Hematopoietic multipotent progenitor cell treated with erythropoietin and hydrocortisone succinate and interleukin-3 and kit ligand, for 6 days (in vitro differentiated cells): ENCODE data around the gene ENTR1.

ENCODE experiments used
- DNase-seq: peaks from one replicate; pipeline ENCODE4 v3.0.0-alpha.2; 2015

The ENTR1 gene

DNA sequence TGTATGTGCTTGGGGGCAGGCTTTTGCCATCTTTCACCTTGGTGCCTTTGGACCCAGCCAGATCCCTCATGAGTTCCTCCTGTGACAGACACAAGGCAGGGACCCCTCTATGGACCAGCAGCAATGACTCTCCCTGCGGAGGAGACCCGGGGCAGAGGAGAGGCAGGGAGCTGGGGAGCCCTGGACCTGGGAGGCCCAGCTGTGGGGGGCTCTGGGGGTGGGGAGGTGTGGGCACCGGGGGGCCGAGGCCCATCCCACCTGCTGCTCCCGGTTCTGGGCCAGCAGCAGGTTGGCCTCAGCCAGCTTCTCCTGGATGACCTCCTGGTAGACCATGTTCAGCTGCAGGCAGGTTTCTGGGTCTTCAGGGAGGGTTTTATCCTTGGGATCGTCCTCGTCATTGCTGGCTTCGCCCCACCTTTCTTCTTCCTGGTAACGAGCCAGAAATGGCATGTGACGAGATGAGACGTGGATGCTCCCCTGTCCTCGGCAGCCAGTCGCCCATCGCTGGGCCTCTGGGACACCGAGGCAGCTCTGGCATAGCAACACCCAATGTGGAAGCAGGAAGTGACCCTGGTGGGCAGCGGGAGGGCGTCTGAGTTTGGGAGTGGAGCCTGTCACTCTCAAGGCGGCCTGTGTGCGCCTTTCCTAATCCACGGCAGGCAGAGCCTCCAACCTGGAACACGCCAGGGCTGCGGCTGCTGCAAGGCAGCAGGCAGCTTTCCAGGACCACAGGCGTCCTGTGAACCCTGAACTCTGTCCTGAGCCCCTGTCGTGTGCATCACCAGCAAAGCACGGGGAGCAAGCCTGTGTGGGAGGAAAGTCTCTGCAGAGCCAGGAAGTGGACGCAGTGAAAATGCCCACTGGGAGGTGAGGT, 14.8 kb downstream of the ENTR1 start:
- DNase-seq: no peak

DNA sequence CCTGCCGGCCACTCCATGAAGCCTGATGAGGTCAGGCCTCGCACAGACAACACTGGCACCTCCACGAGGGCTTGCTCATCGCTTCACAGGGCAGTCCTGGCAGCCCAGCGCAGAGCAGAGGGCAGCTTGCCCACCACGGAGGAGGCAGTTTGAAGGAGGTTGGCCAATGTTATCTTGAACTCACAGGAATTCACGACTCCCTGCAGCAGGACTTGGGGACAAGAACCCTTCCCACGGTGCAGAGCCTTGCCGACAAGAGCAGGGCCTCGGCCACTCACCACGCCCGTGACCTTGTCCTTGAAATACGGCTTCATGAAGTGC, 15.4 kb downstream of the ENTR1 start:
- no peak for DNase-seq

DNA sequence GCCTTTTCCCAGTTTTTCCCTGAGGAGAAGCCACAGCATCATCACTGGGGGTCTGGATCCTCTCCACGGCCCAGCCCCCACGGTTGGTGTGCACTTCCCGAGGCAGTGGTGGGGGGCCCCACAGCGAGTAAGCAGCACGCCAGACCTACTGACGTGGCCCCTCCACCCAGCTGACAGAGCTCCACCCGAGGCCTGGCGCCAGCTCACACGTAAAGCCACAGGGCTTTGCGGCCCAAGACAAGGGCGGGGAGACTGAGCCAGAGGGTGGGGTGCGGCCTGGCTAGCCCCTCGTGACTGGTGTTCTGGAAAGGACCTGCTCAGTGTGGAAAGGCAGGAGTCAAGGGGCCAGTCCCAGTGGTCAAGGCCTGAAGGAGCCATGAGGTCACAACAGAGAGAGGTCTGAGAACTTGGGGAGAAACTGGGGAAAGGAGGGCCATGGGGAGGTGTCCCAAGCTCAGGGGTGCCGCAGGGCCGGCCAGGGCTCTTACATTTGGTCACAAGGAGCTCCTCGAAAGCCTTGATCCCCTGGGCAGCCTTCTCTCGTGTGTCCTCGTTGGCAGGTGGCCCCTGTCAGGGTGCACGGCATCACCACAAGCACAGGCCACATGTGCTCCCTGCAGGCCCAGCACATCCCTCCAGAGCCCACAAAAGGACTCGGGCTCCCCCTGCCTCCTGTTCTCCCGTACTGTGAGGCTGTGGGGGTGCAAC, 15.9 kb downstream of the ENTR1 start:
- DNase-seq: peak; percentile 46

DNA sequence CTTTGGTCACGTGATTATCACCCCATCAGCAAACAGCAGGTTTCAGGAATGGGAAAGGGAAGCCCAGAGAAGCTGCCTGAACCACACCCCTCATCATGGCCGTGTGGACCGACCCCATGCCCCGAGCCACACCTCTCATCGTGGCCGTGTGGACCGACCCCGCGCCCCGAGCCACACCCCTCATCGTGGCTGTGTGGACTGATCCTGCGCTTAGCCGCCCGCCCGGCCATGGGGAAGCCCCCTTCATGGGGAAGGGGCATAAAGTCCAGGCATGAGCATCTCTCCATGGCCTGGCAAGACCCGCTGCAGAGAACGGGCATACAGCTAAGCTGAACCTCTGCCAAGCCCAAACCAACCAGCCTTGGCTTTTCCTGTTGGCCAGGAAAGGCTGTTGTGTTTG, 16.9 kb downstream of the ENTR1 start:
- DNase-seq: no peak

DNA sequence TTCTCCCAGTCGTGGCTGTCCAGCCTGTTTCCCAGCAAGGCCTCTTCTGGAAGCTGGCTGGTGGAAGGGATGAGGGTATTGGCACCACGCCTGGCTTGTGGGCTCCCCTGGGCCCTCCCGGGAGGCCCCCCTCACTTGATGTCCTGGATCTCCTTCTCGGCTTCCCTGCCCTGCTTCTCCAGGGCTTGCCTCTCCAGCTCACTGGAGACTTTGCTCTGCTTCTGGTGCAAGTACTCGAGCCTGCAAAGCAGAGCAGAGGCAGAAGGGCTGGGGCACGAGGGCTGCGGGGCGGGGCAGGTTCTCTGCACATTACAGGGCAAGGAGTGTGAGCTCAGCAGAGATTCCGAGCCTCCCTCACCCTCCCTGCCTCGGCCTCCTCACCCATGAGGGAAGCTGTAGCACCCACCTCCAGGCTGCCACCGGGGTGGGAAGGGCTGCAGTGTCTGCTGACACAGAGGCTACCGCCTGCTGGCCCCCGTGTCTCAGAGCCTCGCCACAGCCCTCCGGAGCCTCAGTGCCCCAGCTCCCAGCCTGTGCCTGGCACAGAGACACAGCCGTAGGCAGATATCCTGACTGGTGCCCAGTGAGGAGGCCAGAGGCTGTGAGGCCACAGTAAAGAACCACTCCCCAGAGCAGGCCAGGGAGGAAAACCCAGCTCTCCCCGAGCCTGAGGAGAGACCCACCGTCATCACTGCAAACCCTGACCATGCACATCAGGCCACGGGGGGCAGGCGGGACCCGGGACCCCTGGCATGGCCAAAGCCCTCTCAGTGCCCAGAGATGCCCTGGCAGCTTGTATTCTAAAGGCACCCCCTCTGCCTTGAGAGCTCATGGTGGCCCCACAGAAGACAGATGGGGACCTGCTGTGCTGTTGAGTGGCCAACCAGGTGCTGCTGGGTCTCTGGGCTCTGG, 17.6 kb downstream of the ENTR1 start:
- DNase-seq: no peak

DNA sequence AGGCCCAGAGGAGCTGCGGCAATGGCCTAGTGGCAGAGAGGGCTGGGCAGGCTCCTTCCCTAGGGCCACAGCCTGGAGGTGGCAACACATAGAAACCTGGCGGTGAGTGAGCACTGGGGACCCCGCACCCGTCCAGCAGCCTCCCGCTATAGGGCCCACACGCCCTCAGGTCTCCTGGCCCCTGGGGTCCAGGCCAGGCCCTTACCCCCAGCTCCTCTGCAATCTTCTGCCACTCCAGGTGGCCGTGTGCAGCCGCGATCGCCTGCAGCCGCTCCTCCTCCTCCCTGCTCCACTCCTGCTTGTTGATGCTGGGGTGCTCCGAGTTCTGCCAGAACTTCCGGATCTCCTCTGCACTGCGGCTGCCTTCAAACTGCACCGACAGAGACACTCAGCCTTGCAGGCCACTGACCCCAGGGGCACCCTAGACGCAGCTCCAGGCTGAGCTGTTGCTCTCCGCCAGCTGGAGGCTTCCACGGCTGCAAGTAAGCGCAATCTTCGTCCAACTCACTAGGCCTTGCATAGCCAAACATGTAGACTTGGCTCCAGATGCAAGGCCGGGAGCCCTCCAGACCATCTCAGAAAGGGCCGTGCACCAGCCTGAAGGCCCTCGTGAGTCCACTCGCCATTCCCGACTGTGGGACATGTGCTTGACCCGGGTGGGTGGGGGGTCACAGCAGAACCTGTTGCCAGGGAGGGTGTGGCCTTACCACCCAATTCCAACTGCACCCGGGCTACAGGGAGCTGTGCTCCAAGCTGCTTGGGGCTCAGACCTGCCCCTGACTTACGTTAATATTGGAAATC, 18.5 kb downstream of the ENTR1 start:
- no peak for DNase-seq

DNA sequence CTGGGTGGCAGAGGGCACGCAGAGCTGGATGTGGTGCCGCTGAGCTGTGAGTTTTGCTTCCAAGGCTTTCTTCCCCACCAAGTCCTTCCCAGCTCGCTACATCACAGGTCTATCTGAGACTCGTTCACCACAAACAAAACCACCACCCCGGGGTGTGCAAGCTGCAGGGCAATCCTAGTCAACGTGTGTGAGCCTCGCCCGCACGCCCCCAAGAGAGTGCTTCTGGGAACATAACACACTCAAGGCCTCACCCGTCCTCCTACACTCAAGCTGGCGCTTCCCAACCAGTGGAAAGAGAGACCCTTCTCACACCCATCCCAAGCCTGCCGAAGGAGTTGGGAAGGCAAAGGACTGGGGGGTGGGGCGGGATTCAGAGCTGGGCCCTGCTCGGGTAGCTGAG, 21.0 kb downstream of the ENTR1 start:
- peak; percentile 80 for DNase-seq

DNA sequence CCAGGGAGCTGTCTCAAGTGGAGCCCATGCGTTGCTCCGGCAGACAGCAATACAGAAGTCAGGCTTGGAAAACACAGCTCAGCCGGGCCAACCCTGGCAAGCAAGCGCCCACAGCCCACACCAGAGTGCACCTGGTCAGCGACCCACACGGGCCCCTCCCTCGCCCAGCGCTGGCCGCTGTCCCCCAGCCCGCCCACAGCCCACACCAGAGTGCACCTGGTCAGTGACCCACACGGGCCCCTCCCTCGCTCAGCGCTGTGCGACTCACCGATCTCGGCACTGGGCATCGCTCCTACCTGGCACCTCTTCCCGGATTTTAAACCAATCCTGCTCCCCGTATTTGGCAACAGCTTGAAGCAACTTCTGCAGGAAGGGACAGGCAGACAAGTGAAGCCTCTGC, 23.2 kb downstream of the ENTR1 start:
- no peak for DNase-seq

DNA sequence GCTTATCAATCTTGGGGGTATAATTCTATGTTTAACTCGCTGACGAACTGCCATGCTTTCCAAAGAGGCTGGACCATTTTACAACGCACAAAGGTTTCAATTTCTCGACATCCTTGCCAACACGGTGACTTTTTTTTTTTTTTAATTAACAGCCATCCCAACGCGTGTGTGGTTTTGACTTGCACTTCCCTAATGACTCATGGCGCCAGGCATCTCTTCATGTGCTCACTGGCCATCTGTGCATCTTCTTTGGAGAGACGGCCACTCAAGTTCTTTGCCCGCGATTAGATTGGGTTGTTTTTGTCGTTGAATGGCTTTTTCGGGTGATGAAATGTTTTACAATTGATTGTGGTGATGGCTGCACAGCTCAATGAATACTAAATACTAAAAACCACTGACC, 24.4 kb downstream of the ENTR1 start:
- no peak for DNase-seq

DNA sequence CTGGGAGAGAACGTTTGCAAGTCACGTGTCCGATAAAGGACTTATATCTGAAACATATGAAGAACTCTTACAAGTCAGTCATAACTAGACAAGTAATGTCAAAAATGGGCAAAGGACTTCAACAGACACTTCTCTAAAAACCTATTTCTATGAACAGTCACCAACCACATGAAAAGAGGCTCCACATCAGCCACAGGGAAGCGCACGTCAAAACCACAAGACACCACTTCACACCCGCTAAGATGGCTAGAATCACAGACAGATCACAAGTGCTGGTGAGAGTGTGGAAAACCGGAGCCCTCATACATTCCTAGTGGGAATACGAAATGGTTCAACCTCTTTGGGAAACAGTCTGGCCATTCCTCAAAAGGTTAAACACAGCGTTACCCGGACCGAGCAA, 25.4 kb downstream of the ENTR1 start:
- DNase-seq: no peak

DNA sequence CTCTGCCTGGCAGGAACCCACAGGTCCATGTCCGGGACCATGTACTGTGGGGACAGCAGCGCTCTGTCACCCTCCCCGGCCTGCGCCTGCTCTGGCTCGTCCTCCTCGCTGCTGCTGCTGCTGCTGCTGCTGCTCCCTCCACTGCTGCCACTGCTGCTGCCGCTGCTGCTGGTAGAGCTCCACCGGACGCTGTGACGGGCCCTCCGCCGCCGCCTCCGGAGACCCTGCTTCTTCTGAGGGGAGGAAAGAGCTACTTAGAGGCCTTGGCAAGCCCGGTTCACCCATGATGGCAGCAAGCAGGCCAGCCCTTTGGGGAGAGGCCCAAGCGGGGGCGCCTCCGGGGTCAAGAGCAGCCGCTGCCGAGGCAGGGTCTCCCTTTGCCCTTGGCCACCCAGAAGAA, 27.0 kb downstream of the ENTR1 start:
- no peak for DNase-seq

DNA sequence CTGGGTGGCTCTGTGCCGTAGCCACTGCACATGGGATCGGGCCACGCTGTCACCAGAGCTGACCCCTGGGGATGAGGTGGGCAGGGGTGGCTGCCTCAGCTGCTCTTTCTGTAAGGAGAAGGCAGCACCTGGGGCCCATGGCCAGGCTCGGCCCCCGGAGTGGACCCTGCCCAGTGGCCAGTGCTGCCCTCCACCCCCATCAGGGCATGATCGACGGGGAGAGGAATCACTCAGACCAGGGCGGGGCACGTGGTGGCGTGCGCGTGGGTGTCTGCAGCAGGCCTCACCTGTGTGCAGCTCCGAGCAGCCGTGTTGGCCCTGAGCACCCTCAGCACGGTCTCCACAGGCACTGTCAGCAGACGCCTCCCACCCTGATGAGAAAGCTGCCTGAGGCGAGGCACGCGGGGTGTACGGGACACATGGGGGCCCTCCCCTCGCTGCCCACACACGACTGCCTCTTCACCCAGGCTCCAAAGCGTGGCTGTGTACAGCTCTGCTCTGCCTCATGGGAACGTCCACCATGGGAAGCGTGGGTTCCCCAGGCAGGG, 28.4 kb downstream of the ENTR1 start:
- DNase-seq: no peak

DNA sequence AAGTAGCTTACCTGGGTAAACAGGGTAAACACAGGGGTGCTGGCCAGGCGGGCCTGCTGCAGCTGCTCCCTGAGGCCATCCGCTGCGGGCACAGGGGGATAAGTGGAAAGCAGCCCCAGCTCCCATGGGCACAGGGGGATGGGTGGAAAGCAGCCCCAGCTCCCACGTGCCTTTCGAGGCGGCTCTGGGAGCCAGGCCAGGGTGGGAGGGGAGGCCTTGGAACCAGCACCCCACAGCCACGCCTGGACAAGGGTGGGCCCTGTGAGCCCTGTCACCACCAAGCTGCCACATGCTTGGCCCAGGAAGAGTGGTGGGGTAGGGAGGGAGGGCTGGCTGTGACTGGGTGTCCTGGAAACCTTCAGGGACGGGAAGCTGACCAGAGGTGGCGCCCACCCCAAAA, 29.1 kb downstream of the ENTR1 start:
- no peak for DNase-seq

DNA sequence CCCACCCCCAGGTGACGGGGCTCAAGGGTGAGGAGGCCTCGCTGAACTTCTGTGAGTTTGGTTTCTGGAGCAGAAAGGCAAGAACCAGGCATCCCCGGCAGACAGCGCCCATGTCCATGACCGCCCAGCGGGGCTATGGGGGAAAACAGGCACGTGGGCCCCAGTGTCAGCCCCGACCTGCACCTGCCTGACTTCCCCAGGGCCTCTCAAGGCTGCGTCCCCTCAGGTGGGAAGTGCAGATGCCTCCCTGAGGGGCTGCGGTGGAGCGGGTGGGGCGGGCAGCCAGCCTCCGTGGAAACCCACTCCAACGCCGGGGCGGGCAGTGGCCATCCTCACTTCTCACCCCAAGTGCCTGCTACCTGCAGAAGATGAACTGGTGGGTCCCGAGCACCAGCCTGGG, 30.0 kb downstream of the ENTR1 start:
- no peak for DNase-seq

DNA sequence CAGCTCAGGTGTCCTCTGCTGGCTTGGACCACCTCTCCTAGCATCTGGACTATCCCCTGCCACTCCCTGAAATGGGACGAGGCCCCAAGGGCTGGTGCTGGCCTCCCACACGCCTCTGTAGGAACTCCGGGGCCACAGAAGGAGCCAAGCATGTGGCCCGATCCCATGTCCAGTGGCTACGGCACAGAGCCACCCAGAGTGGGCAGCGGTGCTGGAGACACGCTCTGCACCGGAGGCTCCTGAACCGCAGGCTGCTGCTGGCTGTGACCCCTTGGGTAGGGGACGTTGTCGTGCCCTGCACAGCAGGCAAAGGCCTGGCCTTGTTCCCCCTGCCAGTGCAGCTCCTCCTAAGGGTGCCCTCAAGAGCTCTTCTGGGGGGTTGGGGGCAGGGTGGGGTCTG, 30.5 kb downstream of the ENTR1 start:
- DNase-seq: no peak

DNA sequence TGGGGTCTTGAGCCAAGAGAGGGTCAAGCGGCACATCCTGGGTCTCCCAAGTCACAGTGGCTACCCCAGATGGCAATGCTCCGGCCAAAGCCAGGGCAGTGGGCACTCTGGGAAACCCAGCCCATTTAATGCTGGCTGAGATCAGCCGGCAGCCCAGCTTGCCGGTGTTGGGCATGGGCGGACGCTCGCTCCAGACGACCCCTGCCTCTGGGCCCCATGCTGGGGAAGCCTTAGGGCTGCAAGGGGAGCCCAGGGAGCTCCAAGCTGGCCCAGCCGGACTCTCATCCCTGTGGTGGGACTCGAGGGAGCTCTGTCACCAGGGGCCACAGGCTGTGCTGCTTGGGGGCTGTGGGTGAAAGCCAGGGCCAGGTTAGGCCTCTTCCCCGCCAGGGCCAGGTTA, 31.0 kb downstream of the ENTR1 start:
- no peak for DNase-seq

DNA sequence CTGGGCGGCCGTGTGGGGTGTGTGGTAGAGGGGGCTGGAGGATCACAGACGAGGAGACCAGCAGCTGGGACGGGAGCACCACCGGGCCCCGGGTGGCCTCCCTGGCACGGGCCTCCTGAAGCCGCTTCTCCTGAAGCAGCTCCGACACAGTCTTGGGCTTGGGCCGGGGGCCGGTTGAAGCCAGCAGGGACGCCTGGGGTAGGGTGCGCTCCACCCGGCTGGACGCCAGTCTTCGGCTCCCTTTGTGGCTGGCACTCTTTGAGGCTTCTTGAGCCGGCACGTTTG, 31.5 kb downstream of the ENTR1 start:
- no peak for DNase-seq

DNA sequence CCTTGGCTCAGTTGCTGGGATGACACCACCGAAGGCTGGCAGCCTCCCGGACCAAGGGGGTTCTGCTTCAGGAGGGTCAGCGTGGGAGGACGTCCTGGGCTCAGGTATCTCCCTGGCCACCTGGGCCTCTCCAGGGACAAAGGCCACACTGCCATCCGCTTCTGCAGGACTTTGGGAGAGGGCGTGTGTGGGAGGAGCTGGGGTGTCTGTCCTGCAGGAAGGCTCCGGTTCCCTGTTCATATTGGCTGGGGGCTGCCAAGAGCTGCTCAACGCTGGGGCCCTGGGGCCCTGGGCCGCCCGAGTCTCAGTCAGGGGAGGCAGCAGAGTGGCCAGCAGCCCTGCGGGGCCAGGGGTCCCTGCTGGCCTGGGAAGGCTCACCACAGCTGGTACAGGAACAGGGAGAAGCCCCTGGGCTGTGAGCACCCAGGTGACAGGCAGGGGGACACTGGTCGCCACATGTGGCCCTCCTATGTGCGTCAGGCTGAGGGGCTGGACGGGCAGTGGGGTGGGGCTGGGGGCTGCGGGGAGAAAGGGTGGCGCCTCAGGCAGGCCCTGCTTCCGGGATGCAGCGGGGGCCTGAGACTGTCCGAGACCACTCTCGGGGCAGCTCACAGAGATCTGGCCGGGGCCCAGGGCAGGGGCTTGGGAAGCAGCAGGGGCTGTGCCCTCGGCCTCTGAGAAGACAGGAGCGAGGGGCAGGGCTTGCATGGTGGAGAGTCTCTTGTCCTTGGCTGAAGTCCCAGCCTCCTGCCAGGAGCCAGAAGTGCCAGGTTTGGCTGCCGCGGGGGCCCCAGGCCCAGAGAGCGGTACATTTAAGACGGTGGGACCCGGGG, 32.0 kb downstream of the ENTR1 start:
- DNase-seq: no peak

DNA sequence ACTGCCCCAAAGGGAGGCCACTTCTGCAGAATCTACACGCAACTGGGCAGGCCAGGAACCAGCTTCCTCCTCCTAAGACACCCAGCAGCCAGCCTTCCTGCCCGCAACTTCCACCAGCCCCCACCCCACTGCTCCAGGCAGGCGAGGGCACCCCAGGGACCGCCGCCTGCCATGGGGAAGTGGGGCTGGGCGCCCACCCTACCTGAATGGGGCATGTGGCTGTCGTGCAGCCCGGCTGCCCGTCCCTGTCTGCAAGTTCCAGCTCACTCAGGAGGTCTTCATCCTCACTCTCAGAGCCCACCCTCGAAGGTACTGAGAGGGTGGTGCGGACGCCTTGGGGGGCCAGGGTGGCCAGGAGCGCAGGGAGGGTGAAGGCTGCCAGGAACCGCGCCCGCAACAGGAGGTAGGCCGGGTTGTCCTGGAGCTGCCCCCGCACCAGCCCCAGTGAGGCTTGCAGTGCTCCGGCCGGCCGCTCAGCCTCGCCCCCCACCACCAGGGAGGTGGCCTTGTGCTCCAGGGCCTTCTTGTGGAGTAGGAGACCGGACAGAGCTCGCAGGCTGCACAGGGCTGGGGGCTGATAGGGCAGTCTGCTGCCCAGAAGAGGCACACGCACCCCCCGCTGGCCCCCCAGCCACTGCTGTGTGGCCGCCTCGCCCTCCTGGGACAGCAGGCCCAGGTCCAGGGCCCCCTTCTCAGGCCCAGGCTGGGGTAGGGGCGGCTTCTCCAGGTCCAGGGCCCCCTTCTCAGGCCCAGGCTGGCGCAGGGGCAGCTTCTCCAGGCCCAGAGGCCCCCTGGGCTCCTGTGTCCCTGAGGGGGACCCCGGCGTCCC, 32.9 kb downstream of the ENTR1 start:
- no peak for DNase-seq

DNA sequence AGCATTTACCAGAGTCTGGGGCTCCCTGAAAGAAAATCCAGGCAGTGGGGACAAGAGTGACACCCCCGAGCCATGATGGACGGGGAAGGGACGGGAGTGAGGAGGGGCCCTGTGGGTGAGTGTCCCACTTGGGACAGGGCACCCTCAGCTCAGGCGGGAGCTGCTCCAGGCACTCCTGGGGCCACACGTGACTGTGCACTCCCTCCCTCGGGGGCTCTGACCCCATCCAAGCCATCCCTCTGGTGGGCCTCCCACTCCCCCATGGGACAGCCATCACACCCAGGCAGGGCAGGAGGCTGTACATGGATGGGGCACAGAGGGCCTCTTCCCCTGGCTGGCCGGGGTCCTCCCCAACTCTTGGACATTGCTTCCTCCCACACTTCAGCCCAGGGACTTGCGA, 34.0 kb downstream of the ENTR1 start:
- DNase-seq: no peak

DNA sequence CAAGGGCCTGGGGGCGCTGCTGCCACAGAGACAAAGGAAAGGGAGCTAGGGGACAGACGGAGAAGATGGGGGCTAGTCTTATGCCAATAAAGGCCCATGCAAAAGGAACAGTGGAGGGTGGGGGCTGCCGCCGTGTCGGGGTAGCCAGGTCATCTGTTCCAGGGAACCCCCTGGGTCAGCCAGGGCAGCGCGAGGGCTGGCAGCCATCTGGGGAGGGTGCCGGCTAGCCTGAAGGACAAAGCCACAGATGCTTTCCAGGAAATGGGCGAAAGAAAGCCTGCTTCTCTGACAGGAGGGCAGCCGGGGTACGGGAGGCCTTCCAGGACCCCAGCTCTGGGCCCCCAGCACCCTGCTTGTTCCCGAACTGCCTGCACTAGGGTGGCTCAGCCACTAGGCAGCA, 35.3 kb downstream of the ENTR1 start:
- no peak for DNase-seq
